ENCODE results near the gene PCGF5.
"Not testable (repeated sequence)": the region's sequence is repeated elsewhere in the genome, so short reads cannot be mapped to it uniquely, and the experiment has no call there.

PCGF5 gene

DNA sequence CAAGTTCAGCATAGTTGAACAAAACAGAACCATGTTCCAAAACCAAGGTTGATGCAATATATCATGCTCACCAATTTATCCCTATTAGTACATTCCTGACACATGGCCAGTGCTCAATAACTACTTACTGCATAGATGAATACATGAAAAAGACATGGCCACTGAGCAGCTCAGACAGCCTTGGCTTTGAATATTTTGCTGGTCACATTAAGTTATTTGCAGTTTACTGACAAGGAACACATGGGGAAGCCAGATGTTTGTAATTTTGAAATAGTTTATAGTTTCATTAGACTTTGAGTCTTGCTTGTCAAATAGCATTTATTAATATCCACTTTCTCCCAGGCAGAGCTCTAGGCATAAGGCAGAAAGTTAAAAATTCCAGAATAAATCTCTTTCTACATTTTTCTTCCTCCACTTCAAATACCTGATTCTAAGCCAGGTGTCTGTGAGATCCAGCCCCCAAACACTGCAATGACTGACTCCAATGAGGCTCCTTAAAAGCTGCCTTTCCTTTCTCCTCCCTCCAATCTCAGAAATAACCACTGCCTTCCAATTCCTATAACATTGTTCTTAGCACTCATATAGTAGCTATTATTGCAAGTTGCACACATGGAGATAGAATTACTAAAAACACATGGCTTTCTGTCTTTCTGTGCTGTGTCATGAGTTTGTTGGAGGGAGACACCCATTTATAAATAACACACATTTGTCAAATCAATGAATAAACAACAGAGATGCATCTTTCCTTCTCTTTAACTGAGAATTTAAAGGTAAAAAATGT is 91.3 kb downstream of the PCGF5 start:
- DNase-seq: no peak
- in situ Hi-C loops (cut with MboI; ENCODE audit: low pct_unique_long_range_greater_than_20kb, low sequenced_read_pairs): no loop called here

DNA sequence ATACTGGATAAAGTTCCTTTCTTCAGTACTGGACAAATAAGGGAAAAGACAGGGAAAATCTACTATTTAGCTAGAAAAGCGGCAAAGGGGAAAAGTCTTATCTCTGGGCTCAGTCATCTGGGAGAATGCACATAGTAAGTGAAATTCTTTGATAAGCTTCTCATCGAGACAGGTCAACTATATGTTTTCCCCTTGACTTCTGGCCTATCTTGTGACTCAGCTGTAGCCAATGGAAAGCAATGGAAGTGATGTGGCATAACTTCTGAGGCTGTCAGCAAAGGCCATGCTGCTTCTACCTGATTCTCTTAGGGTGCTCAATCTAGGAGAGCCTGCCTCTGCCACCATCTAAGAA is 91.9 kb downstream of the PCGF5 start:
- in situ Hi-C loops (cut with MboI; ENCODE audit: low pct_unique_long_range_greater_than_20kb, low sequenced_read_pairs): no loop called here

DNA sequence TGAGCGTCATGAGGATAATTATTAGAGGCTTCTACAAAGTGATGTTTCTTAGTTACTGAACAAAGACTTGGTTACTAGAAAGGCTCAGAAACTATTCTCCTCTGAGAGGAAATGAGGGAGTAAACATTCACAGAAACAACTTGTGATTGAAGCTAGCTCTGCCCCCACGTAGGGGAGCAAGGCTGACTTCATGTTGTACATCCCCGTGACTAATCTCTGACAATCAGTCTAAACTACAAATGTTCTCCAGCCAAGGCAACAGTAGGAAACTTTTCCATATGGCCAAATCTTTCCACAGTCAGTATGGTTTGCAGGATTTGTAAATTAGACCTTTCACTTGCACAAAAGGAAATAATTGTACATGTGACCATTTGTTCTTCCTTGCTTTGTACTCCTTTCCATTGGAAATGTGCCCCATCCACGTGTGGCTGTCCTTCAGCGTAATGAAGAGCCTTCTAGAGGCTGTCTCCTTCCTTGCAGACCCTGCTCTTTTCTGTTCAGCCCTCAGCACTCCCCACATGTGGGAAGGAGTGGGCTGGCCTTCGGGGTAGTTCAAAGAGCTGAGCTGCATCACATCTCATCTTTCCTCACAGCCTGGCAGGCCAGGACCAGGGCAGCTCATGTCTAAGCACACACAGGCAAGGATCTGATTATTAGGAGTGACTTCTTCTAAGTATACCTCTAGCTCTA is 93.5 kb downstream of the PCGF5 start:
- no peak for DNase-seq
- in situ Hi-C loops (cut with MboI; ENCODE audit: low pct_unique_long_range_greater_than_20kb, low sequenced_read_pairs): no loop called here

More for the DNA sequence above, 91.9 kb downstream of the PCGF5 start:
- no peak for DNase-seq

DNA sequence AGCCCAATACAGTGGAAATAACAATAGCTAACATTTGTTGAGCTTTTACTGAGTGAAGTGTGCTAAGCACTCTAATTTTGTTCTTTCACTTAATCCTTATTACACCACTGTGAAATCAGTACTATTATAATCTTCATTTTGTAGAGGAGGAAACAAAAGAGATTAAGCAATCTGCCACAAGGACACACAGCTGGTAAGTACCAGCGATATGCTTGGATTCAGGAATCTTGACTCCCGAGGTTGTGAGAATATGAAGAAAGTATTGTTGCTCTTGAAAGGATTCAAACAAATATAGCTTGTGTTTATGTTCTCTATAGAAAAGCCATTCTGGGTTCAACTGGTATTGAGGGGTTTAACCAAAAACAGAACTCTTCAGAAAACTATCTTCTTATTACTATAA is 96.0 kb downstream of the PCGF5 start:
- no peak for DNase-seq
- in situ Hi-C loops (cut with MboI; ENCODE audit: low pct_unique_long_range_greater_than_20kb, low sequenced_read_pairs): no loop called here

DNA sequence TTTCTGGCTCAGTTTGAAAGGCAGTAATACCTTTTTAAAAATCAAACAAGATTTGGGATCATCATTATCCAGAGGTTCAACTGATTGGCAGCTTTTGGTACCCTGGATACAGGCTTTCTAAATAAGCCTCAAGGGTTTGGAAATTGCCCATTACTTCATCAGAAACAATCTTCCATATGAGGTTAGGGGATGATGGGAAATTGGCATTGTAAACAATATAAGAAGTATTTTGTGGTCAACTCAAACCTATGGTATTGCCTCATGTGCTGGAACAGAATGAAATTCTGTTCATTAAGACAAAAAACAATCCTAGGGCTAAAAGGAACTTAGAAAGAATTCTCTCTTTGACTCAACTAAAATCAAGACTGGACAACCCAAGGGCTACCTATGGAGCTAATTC is 97.1 kb downstream of the PCGF5 start:
- DNase-seq: no peak
- in situ Hi-C loops (cut with MboI; ENCODE audit: low pct_unique_long_range_greater_than_20kb, low sequenced_read_pairs): no loop called here

DNA sequence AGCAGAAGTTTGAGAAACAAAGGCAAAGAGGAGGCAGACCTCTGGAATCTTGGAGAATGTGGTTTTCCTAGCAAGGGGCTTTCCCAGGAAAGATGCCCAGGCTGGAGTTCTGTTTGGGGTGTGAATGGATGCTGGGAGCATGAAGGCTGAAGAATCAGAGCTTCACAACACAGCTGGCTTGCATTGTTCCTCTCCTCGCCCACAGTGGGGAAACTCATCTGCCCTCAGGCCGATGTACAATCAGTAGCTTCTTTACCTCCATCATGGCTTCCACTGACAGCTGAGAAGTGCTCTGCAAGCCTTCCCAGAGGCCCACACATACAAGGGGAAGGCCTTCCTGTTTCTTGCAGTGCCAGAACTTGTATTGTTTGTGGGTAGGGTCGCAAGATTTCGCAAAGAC is 98.9 kb downstream of the PCGF5 start:
- DNase-seq: no peak
- in situ Hi-C loops (cut with MboI; ENCODE audit: low pct_unique_long_range_greater_than_20kb, low sequenced_read_pairs): no loop called here

DNA sequence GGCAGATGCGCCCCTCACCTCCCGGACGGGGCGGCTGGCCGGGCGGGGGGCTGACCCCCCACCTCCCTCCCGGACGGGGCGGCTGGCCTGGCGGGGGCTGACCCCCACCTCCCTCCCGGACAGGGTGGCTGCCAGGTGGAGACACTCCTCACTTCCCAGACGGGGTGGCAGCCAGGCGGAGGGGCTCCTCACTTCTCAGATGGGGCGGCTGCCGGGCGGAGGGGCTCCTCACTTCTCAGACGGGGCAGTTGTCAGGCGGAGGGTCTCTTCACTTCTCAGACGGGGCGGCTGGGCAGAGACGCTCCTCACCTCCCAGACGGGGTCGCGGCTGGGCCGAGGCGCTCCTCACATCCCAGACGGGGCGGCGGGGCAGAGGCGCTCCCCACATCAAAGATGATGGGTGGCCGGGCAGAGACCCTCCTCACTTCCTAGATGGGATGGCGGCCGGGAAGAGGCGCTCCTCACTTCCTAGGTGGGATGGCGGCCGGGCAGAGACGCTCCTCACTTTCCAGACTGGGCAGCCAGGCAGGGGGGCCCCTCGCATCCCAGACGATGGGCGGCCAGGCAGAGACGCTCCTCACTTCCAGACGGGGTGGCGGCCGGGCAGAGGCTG is 102.9 kb downstream of the PCGF5 start:
- DNase-seq; in situ Hi-C loops (cut with MboI; ENCODE audit: low pct_unique_long_range_greater_than_20kb, low sequenced_read_pairs): not testable (repeated sequence)

DNA sequence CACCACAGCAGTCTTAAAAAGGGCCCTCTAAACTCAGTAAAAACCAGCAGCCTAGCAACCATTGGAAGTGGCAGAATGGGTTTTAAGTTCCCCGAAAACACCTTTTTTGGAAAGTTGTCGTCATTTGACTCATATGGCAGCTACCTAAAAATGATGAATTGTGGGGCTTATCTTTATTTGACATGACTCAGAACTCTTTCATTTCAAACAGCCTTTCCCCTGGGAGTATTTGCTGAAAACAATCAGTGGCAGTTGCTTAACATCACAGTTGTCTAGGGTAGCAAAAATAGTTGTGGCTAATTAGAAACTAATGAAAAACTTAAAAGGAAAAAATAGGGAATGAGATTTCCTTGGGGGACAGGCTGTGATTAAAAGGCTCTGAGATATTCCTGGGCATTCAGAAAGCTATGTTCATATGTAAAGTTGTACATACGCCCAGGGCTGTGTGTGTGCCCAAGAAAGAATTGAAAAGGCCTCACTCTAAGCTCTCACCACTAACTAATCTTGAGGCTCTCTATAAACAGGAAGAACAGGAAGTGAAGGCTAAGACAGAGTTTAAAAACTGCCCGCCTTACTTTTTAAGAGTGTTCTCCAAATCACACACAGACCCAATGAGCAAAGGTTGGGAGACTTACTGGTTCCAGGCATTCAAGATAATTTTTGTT is 108.0 kb downstream of the PCGF5 start:
- no peak for DNase-seq
- in situ Hi-C loops (cut with MboI; ENCODE audit: low pct_unique_long_range_greater_than_20kb, low sequenced_read_pairs): no loop called here

Data from KBM-7 (cell line).